Stomach (tissue), 4 donors: Measurements from ENCODE around the gene ABCA1.

Experiments used
- CTCF ChIP-seq, 7 experiments: fragments of 450-650 bp in 4 of 7; fragments of 200-600 bp in 3 of 7; sonication (generic) in 3 of 7; IDR thresholded peaks; one replicate each; pipeline ENCODE4 v1.5.1; 2016 to 2019; ENCODE audit warnings: antibody characterized with exemption in 7 of 7, control low read depth in 2 of 7, mild to moderate bottlenecking in 1 of 7
- EP300 ChIP-seq: sonication (generic); formaldehyde crosslinking; IDR thresholded peaks from one replicate; pipeline ENCODE4 v1.6.1; 2017; ENCODE audit warnings: antibody characterized with exemption
- POLR2A ChIP-seq, 4 donors: fragments of 450-650 bp; IDR thresholded peaks; one replicate each; pipeline ENCODE4 v1.6.1; 2016; ENCODE audit warnings: antibody characterized with exemption in 4 of 4, control low read depth in 2 of 4, mild to moderate bottlenecking in 1 of 4, moderate library complexity in 1 of 4
- POLR2AphosphoS5 ChIP-seq, 3 donors: sonication (generic); formaldehyde crosslinking; IDR thresholded peaks; one replicate each; pipeline ENCODE4 v1.6.1; 2016; ENCODE audit warnings: antibody characterized with exemption in 3 of 3

DNA sequence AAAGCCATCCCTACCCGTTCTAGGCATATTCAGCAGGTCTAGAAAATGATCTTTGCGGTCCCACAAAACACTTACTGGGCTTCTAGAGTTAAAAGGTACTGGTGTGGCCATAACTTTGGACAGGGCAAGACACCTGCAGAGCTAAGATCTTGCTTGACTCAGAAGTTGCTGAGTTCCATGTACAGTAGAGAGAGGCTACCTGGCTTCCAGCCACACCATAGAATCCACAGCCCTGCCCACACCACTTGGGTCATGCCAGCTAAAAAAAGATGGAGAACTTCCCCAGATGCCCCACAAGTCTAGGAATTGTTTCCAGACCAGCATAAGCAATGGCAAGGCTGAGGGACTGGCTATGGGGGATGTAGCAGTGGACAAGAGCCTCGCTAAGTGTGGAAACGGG, 52.1 kb downstream of the ABCA1 start:
- TF ChIP-seq POLR2A (IDR thresholded peaks at IDR 0.05) (no peak), POLR2AphosphoS5 (IDR thresholded peaks at IDR 0.05) (no peak), CTCF (IDR thresholded peaks at IDR 0.05) (no peak), EP300 (no peak)
